Neutrophil (primary cell): Measurements from ENCODE around the gene FOXN3.

Source experiments
- H3K27ac ChIP-seq: fragments of 200-600 bp; sonication (generic); 2 replicates; pipeline ENCODE4 v1.5.1; 2016; ENCODE audit warnings: mild to moderate bottlenecking, moderate library complexity
- H3K27me3 ChIP-seq: fragments of 200-600 bp; sonication (generic); 2 replicates; pipeline ENCODE4 v1.6.0; 2016; ENCODE audit warnings: mild to moderate bottlenecking
- H3K36me3 ChIP-seq: fragments of 200-600 bp; sonication (generic); 2 replicates; pipeline ENCODE4 v1.5.1; 2017
- H3K4me1 ChIP-seq, 2 experiments: fragments of 200-600 bp in 1 of 2; sonication (generic) in 1 of 2; 1 replicate in 1 of 2; 2 replicates in 1 of 2; pipeline versions ENCODE4 v1.5.1 to v1.6.1; 2013 to 2016; ENCODE audit warnings: low read depth in 1 of 2, low read length in 1 of 2, mild to moderate bottlenecking in 1 of 2, moderate library complexity in 1 of 2; ENCODE audit not compliant: control insufficient read depth in 1 of 2, insufficient read depth in 1 of 2
- H3K4me3 ChIP-seq, 2 experiments: fragments of 200-600 bp in 1 of 2; sonication (generic) in 1 of 2; 1 replicate in 1 of 2; 2 replicates in 1 of 2; pipeline ENCODE4 v1.5.1; 2013 to 2016; ENCODE audit warnings: low read depth in 1 of 2, low read length in 1 of 2, mild to moderate bottlenecking in 1 of 2, moderate library complexity in 1 of 2
- H3K9me3 ChIP-seq: fragments of 200-600 bp; sonication (generic); 2 replicates; pipeline ENCODE4 v1.5.1; 2016
- TF ChIP-seq, protein P1 (sequence below): fragments of 200-600 bp; sonication (generic); IDR thresholded peaks from 2 replicates; pipeline ENCODE4 v1.5.1; 2016; ENCODE audit warnings: antibody characterized with exemption

Gene FOXN3

DNA sequence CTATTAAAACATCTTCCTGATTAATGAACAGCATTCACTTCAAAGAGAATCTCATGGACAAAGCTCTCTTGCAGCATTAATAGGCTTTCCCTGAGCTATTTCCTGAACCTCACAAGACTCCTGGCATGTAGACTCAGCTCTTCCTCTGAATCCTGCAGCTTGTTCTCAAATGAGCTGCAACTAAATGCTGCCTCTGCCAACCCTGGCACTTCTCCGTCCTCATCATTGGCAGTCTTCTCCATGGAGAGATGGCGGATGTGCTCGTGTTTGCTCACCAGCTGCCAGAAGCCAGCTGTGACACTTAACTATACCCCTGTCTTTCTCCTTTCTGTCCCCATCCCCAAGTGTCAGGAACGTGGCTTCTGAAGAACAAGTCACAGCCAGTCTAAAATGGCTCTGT lies 232.1 kb downstream of the FOXN3 start:
- H3K4me1 ChIP-seq = peaks cover 30 to 32% of the 10 kb centered on the region in 2 experiments
- H3K27me3 ChIP-seq = no peaks in the 10 kb centered on the region
- TF ChIP-seq, protein P1, sequence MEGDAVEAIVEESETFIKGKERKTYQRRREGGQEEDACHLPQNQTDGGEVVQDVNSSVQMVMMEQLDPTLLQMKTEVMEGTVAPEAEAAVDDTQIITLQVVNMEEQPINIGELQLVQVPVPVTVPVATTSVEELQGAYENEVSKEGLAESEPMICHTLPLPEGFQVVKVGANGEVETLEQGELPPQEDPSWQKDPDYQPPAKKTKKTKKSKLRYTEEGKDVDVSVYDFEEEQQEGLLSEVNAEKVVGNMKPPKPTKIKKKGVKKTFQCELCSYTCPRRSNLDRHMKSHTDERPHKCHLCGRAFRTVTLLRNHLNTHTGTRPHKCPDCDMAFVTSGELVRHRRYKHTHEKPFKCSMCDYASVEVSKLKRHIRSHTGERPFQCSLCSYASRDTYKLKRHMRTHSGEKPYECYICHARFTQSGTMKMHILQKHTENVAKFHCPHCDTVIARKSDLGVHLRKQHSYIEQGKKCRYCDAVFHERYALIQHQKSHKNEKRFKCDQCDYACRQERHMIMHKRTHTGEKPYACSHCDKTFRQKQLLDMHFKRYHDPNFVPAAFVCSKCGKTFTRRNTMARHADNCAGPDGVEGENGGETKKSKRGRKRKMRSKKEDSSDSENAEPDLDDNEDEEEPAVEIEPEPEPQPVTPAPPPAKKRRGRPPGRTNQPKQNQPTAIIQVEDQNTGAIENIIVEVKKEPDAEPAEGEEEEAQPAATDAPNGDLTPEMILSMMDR = no peak
- H3K4me3 ChIP-seq = no peak overlapping the region
- peaks cover 20% of the 10 kb centered on the region for H3K36me3 ChIP-seq
- H3K27ac ChIP-seq = no peak overlapping the region
- no peaks in the 10 kb centered on the region for H3K9me3 ChIP-seq

GRCh38 chr14:89182326-89182725 lies 234.7 kb downstream of the FOXN3 start:
- Histone ChIP-seq H3K36me3 (peaks cover 36% of the 10 kb centered on the region), H3K9me3 (no peaks in the 10 kb centered on the region), H3K4me1 (peaks cover 9 to 11% of the 10 kb centered on the region in 2 experiments), H3K4me3 (no peak overlapping the region), H3K27me3 (no peaks in the 10 kb centered on the region), H3K27ac (no peak overlapping the region)
- TF ChIP-seq, protein P1 = no peak

GRCh38 chr14:89180546-89180945 lies 236.5 kb downstream of the FOXN3 start:
- H3K36me3 ChIP-seq = peaks cover 42% of the 10 kb centered on the region
- H3K9me3 ChIP-seq = no peaks in the 10 kb centered on the region
- no peak overlapping the region for H3K4me3 ChIP-seq
- TF ChIP-seq, protein P1 = no peak
- H3K4me1 ChIP-seq = peaks cover 5 to 8% of the 10 kb centered on the region in 2 experiments
- no peak overlapping the region for H3K27ac ChIP-seq
- no peaks in the 10 kb centered on the region for H3K27me3 ChIP-seq

GRCh38 chr14:89179891-89180404 lies 237.1 kb downstream of the FOXN3 start:
- peaks cover 43% of the 10 kb centered on the region for H3K36me3 ChIP-seq
- H3K4me3 ChIP-seq = no peak overlapping the region
- no peaks in the 10 kb centered on the region for H3K27me3 ChIP-seq
- H3K27ac ChIP-seq = no peak overlapping the region
- H3K9me3 ChIP-seq = no peaks in the 10 kb centered on the region
- peaks cover 5 to 8% of the 10 kb centered on the region in 2 experiments for H3K4me1 ChIP-seq
- TF ChIP-seq, protein P1 = no peak

- Histone ChIP-seq H3K4me3 (no peak overlapping the region), H3K27ac (no peak overlapping the region), H3K36me3 (peaks cover 42% of the 10 kb centered on the region), H3K4me1 (peaks cover 5 to 8% of the 10 kb centered on the region in 2 experiments), H3K9me3 (no peaks in the 10 kb centered on the region), H3K27me3 (no peaks in the 10 kb centered on the region)
- TF ChIP-seq, protein P1 = no peak
Observed at GRCh38 chr14:89178800-89179535, 238.1 kb downstream of the FOXN3 start.
